Measurements from ENCODE around the gene EPC1. TPM values are rescaled to one million over a fixed set of nuclear protein-coding genes. Genes with fewer than 3 reads are reported as not detected.

EPC1 gene
- total RNA-seq, 1 donor from 2014 or later = 42.4 TPM

- peaks cover 9% of the 10 kb centered on the region for H3K4me1 Mint-ChIP-seq (ENCODE audit: unreplicated experiment)
- no peaks in the 10 kb centered on the region for H3K27me3 Mint-ChIP-seq
- no peaks in the 10 kb centered on the region for H3K9me3 Mint-ChIP-seq
- H3K4me3 Mint-ChIP-seq = no peak overlapping the region
- TF ChIP-seq, protein P1, sequence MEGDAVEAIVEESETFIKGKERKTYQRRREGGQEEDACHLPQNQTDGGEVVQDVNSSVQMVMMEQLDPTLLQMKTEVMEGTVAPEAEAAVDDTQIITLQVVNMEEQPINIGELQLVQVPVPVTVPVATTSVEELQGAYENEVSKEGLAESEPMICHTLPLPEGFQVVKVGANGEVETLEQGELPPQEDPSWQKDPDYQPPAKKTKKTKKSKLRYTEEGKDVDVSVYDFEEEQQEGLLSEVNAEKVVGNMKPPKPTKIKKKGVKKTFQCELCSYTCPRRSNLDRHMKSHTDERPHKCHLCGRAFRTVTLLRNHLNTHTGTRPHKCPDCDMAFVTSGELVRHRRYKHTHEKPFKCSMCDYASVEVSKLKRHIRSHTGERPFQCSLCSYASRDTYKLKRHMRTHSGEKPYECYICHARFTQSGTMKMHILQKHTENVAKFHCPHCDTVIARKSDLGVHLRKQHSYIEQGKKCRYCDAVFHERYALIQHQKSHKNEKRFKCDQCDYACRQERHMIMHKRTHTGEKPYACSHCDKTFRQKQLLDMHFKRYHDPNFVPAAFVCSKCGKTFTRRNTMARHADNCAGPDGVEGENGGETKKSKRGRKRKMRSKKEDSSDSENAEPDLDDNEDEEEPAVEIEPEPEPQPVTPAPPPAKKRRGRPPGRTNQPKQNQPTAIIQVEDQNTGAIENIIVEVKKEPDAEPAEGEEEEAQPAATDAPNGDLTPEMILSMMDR (conservative IDR thresholded peaks at IDR 0.05) = no peak
- H3K36me3 Mint-ChIP-seq = peaks cover 28% of the 10 kb centered on the region
- no peak overlapping the region for H3K27ac Mint-ChIP-seq
- DNase-seq (ENCODE audit: extremely low spot score, unreplicated experiment) = no peak
These were observed 38.8 kb downstream of the EPC1 start for GRCh38 chr10:32308027-32308603.

- Mint-ChIP-seq H3K4me3 (no peak overlapping the region), H3K27ac (no peak overlapping the region), H3K4me1 (ENCODE audit: unreplicated experiment) (peaks cover 9% of the 10 kb centered on the region), H3K9me3 (no peaks in the 10 kb centered on the region), H3K27me3 (no peaks in the 10 kb centered on the region), H3K36me3 (peaks cover 26% of the 10 kb centered on the region)
- DNase-seq (ENCODE audit: extremely low spot score, unreplicated experiment) = no peak
- TF ChIP-seq, protein P1 (conservative IDR thresholded peaks at IDR 0.05) = no peak
These were observed 39.3 kb downstream of the EPC1 start for GRCh38 chr10:32307609-32308008.

- Mint-ChIP-seq H3K4me1 (ENCODE audit: unreplicated experiment) (no peaks in the 10 kb centered on the region), H3K27ac (no peak overlapping the region), H3K36me3 (peaks cover 31% of the 10 kb centered on the region), H3K27me3 (no peaks in the 10 kb centered on the region), H3K4me3 (no peak overlapping the region), H3K9me3 (no peaks in the 10 kb centered on the region)
- no peak for DNase-seq (ENCODE audit: extremely low spot score, unreplicated experiment)
- TF ChIP-seq, protein P1 (conservative IDR thresholded peaks at IDR 0.05) = no peak
These were observed 47.5 kb downstream of the EPC1 start for GRCh38 chr10:32299354-32299980.

GRCh38 chr10:32298075-32298812, 48.7 kb downstream of the EPC1 start:
- Mint-ChIP-seq H3K36me3 (peaks cover 26% of the 10 kb centered on the region), H3K4me1 (ENCODE audit: unreplicated experiment) (no peaks in the 10 kb centered on the region), H3K9me3 (no peaks in the 10 kb centered on the region), H3K27ac (no peak overlapping the region), H3K27me3 (no peaks in the 10 kb centered on the region), H3K4me3 (no peak overlapping the region)
- DNase-seq (ENCODE audit: extremely low spot score, unreplicated experiment) = no peak
- TF ChIP-seq, protein P1 (conservative IDR thresholded peaks at IDR 0.05) = no peak

DNA sequence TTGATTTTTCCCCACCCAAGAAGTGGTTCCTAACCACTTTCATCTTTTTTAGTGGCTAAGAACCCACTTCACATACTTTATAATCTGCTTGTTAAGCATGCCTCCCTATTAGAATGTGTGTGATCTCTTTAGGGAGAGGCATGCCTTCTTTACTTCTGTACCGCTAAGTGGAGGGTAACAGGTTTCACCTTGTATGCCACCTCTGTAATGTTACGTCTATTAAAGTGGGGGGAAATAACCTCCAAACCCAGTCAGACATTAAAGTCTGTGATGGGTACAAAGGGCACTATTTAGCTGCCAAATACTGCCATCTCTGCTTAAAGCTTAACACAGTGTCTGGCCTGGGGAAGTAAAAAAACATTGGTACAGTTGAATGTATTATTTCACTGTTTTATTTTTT, 51.9 kb downstream of the EPC1 start:
- Mint-ChIP-seq H3K4me1 (ENCODE audit: unreplicated experiment) (no peaks in the 10 kb centered on the region), H3K27ac (no peak overlapping the region), H3K36me3 (peaks cover 15% of the 10 kb centered on the region), H3K27me3 (no peaks in the 10 kb centered on the region), H3K4me3 (no peak overlapping the region), H3K9me3 (no peaks in the 10 kb centered on the region)
- no peak for DNase-seq (ENCODE audit: extremely low spot score, unreplicated experiment)
- TF ChIP-seq, protein P1 (conservative IDR thresholded peaks at IDR 0.05) = no peak
